HTR-8/SVneo (cell line): ENCODE results near the gene ZBTB7B.
A peak's percentile ranks its signal among the peaks of the same experiment; 100 is the strongest.

Source experiments
- DNase-seq: peaks from one replicate; pipeline ENCODE4 v3.0.0; 2011; ENCODE audit warnings: low spot score, mixed read lengths; ENCODE audit not compliant: insufficient read length
- FAIRE-seq: peaks from 2 replicates; lab custom pipeline; 2011; peaks lifted over from hg19 to GRCh38; lab: Jason Lieb, UNC

ZBTB7B gene

GRCh38 chr1:155002464-155003226 is at the start of gene ZBTB7B:
Gene ZBTB7B (plus strand): TSS chr1:155002802. CDS start chr1:155014661, 11,859 bp downstream.
- no peak for DNase-seq
- no peak for FAIRE-seq

GRCh38 chr1:154953611-154954038 is 49.0 kb upstream of the ZBTB7B start:
- DNase-seq, result no peak
- no peak for FAIRE-seq

DNA sequence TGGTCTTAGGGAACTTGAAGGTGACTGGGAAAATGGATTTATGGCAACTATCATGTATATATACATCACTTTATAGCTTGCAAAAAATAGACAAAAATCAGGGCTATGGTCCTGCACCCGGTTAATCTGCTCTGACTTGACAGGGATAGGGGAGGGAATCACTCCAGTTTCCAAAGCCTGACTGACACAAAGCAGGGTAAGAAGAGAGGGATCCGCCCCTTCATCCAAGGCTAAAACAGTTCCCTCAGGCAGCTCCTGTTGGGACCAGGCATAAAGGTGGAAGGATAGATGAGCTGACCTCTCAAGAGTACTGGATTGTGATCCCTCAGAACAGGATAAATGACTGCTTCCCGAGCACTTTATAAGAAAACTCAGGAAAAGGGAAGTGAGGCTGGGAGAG is 48.1 kb upstream of the ZBTB7B start:
- FAIRE-seq, result no peak
- no peak for DNase-seq

- DNase-seq (no peak), FAIRE-seq (no peak)
Observed at GRCh38 chr1:154955039-154955717, 47.4 kb upstream of the ZBTB7B start.

- FAIRE-seq, result no peak
- DNase-seq, result peak; percentile 92
Observed at GRCh38 chr1:154955718-154956543, 46.7 kb upstream of the ZBTB7B start, which contains the start of gene PBXIP1. Gene PBXIP1 (minus strand): TSS chr1:154956099. CDS start chr1:154953721, 2,378 bp downstream.

- no peak for DNase-seq
Observed at GRCh38 chr1:154956544-154956941, 46.1 kb upstream of the ZBTB7B start.

DNA sequence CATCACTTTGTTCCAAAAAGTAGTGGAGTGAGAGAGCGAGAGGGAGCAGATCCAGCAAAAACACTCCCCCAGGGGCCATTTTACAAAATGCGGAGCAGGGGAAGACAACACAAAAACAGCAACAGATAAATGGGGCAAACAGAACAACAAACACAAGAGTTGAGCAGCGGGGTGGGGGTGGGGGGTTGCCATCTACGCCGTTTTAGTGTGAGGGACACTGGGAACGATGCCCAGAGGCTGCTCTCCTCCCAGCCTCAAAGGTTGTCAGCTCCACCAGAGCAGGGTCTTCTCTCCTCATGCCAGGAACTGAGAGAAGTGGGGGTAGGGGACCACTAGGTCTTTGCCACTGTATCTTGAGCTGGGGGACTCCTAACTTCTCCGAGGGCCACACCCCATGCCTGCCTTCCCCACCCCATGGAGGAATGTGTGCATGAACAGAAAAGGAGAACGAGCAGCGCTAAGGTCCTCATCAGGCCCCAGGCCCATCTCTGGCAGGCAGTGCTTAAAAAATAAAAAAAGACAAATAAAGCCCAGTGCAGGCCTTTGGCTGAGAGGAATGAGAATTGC is 45.4 kb upstream of the ZBTB7B start:
- DNase-seq (no peak), FAIRE-seq (no peak)

More at GRCh38 chr1:154956544-154956941, 46.1 kb upstream of the ZBTB7B start:
- no peak for FAIRE-seq

- FAIRE-seq (no peak), DNase-seq (no peak)
Observed at GRCh38 chr1:154958036-154958435, 44.6 kb upstream of the ZBTB7B start.

DNA sequence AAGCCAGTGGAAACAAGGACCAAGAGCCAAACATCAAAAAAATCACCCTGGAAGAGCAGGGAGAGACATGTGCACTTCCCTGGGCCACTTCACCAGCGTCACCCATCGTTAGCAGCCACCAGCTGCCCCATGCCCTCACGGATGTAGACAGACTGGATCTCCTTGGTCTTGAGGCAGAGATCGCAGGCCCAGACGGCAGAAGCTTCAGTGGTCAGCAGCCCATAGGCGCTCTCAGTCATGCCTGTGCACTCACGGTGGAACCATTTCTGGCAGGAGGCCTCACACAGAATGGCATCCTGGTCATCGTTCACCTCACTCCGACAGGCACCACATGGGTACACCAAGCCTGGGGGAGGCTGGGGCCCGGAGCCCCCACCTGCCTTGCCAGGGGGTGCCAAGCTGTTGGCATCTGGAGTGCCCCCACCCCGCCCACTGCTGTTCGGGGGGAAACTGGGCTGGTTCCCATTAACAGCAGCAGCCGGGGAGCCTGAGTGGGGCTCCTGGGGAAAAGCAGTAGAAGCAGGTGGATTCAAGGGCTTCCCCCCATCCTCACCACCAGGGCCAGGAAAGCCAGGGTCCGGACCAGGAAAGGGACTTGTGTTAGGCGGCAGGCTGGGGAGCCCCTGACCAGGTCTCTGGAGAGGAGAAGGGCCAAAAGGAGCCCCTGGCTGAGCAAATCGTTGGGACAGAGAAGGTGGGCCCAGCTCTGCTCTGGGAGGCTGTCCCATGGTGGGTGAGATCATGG is 43.7 kb upstream of the ZBTB7B start:
- FAIRE-seq, result no peak

GRCh38 chr1:154959426-154959780 is 43.2 kb upstream of the ZBTB7B start:
- DNase-seq (no peak), FAIRE-seq (no peak)

More for the DNA sequence above, 43.7 kb upstream of the ZBTB7B start:
- DNase-seq, result no peak

GRCh38 chr1:154960446-154961136 is 42.0 kb upstream of the ZBTB7B start:
- FAIRE-seq (no peak), DNase-seq (no peak)

DNA sequence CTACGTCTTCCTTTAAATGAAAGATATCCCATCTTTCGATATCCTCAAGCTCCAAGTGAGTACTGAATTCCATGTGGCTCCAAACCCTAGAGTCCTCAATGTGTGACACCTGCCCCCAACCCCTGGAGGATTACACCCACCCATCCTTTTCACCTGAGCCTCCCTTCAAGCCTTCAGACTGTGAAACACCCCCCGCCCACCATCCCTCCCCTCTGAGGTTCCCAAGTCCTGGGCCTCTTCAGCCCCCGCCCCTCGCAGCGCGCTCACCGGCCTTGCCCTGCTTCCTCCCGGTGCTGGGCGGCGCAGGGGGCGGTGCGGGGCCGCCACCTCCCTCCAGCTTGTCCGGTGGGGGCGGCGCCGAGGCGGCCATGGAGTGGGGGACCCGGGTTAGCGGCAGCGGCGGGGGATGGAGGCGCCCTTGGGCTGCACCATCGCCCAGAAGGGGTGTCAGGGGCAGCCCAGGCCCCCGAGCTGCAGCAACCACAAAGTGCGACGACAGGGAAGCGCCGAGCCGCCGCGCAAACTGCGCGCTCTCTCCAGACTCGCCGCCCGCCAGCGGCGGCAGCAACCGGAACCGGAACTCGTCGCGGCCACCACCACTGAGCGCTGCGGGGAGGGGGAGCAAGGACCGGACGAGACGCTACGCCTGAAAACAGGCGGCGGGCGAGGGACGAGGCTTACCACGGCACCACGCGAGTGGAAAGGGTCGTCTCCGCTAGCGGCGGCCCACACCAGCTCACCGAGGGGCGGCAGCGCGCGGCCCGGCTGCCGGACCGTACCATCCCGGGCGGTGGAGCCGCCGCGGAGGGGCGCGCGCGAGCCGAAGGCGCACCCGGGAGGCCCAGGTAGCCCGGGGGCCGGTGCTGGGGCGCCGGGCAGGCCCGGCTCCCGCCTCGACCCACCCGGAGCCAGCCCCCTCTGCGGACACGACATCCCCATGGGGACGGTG is 41.1 kb upstream of the ZBTB7B start, which contains the start of gene PYGO2:
Gene PYGO2, minus strand, starts transcription at position 576 of the 949 bp plus-strand sequence. Its CDS starts 206 bp downstream, at position 370.
- FAIRE-seq, result peak; percentile 13

GRCh38 chr1:154962156-154962749 is 40.3 kb upstream of the ZBTB7B start:
- DNase-seq (no peak), FAIRE-seq (no peak)

More for the DNA sequence above, 41.1 kb upstream of the ZBTB7B start, which contains the start of gene PYGO2:
- DNase-seq, result peak; percentile 64

- FAIRE-seq, result no peak
Observed at GRCh38 chr1:154962795-154963330, 39.7 kb upstream of the ZBTB7B start.

GRCh38 chr1:154963643-154964042 is 39.0 kb upstream of the ZBTB7B start:
- FAIRE-seq (no peak), DNase-seq (no peak)

More at GRCh38 chr1:154962795-154963330, 39.7 kb upstream of the ZBTB7B start:
- no peak for DNase-seq

- FAIRE-seq (no peak), DNase-seq (no peak)
Observed at GRCh38 chr1:154964359-154964758, 38.2 kb upstream of the ZBTB7B start.

GRCh38 chr1:154966111-154966510 is 36.5 kb upstream of the ZBTB7B start:
- FAIRE-seq (no peak), DNase-seq (no peak)
